Measurements from ENCODE around the gene BRK1.

DNA sequence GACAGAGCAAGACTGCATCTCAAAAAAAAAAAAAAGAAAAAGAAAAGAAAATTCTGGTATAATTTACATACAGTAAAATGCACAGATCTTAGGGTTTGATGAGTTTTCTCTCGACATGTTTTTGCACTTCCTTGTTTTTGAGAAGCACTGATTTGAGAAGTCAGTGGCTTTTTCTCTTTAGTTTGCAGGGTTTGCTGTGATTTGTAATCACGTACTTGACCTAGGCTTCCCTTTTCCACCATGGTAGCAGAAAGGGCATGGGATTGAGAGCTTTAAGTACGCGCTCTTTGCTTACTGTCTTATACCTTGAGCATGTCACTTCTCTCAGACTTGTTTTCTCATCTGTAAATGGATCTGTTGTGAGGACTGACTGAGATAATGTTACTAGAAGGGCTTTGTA lies 30.2 kb downstream of the BRK1 start:
- TF ChIP-seq EZH2 (IDR thresholded peaks at IDR 0.05; ENCODE audit: insufficient read depth, low read length), result no peak
- TF ChIP-seq, protein P1, sequence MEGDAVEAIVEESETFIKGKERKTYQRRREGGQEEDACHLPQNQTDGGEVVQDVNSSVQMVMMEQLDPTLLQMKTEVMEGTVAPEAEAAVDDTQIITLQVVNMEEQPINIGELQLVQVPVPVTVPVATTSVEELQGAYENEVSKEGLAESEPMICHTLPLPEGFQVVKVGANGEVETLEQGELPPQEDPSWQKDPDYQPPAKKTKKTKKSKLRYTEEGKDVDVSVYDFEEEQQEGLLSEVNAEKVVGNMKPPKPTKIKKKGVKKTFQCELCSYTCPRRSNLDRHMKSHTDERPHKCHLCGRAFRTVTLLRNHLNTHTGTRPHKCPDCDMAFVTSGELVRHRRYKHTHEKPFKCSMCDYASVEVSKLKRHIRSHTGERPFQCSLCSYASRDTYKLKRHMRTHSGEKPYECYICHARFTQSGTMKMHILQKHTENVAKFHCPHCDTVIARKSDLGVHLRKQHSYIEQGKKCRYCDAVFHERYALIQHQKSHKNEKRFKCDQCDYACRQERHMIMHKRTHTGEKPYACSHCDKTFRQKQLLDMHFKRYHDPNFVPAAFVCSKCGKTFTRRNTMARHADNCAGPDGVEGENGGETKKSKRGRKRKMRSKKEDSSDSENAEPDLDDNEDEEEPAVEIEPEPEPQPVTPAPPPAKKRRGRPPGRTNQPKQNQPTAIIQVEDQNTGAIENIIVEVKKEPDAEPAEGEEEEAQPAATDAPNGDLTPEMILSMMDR (IDR thresholded peaks at IDR 0.05; ENCODE audit: insufficient read depth, low read depth, low read length), result no peak
